Measurements from ENCODE around the gene GSAP.

DNA sequence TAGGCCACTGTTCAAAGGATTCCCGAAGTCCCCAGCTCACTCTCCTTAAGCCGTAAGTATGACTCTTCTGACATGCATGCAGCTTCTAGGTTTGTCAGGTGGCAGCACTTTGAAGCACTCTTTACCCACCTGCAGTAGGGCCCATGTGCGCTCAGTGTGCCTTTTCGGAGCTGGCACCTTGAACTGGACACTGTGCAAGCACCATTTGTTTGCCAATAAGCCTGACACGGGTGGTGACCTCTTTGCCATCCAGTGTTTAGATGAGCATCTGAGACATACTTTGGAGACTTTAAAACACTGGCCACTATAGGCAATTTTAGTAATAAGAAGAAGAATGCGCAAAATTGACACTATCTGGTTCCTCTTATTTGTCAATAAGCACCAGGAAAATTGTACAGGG, 45.7 kb upstream of the GSAP start:
- TF ChIP-seq, protein P1, sequence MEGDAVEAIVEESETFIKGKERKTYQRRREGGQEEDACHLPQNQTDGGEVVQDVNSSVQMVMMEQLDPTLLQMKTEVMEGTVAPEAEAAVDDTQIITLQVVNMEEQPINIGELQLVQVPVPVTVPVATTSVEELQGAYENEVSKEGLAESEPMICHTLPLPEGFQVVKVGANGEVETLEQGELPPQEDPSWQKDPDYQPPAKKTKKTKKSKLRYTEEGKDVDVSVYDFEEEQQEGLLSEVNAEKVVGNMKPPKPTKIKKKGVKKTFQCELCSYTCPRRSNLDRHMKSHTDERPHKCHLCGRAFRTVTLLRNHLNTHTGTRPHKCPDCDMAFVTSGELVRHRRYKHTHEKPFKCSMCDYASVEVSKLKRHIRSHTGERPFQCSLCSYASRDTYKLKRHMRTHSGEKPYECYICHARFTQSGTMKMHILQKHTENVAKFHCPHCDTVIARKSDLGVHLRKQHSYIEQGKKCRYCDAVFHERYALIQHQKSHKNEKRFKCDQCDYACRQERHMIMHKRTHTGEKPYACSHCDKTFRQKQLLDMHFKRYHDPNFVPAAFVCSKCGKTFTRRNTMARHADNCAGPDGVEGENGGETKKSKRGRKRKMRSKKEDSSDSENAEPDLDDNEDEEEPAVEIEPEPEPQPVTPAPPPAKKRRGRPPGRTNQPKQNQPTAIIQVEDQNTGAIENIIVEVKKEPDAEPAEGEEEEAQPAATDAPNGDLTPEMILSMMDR (IDR thresholded peaks at IDR 0.05) = no peak
- no peak for TF ChIP-seq EZH2 (IDR thresholded peaks at IDR 0.05; ENCODE audit: borderline replicate concordance, insufficient read depth, low read depth, low read length, poor library complexity, severe bottlenecking)

All from B cell (primary cell).